GM12878 (cell line): ENCODE data around the gene ARMC2. TPM values are rescaled to one million over a fixed set of nuclear protein-coding genes. Genes with fewer than 3 reads are reported as not detected.

Experiments
- ATAC-seq: fragments of 200-7000 bp; cut with Tn5 transposase; 3 replicates; pipeline ENCODE4 v1.9.1; 2020; ENCODE audit warnings: mild to moderate bottlenecking, moderate library complexity
- BruUV-seq: library from RNA; stranded (reverse); fragments of 400-500 nt; replicated peaks from 2 replicates; lab custom pipeline; 2021; lab: Mats Ljungman, UMichigan
- CTCF ChIA-PET: fragments of 300-600 bp; sonication (Branson Sonifier 250); formaldehyde crosslinking; extraction: SDS; loops from one replicate; lab custom pipeline; 2021; ENCODE audit warnings: inconsistent platforms; lab: Yijun Ruan, JAX
- POLR2A ChIA-PET: fragments of 350-600 bp; formaldehyde crosslinking; extraction: SDS; loops from one replicate; lab custom pipeline; 2021; ENCODE audit warnings: inconsistent platforms; lab: Charles Lee
- RAD21 ChIA-PET: fragments of 300-600 bp; sonication (Branson Sonifier 250); formaldehyde crosslinking; loops from one replicate; lab custom pipeline; 2023; ENCODE audit warnings: antibody characterized with exemption; ENCODE audit not compliant: unreplicated experiment; lab: Charles Lee
- SMC1A ChIA-PET: fragments of 300-600 bp; sonication (Branson Sonifier 250); formaldehyde crosslinking; loops from one replicate; lab custom pipeline; 2023; ENCODE audit not compliant: unreplicated experiment, uncharacterized antibody; lab: Charles Lee
- DNase-seq: peaks from one replicate; pipeline ENCODE4 v3.0.0-alpha.2; 2011; ENCODE audit warnings: low read depth, low spot score
- FAIRE-seq: peaks from 3 replicates; lab custom pipeline; 2011; peaks lifted over from hg19 to GRCh38; lab: Jason Lieb, UNC
- H2AFZ ChIP-seq: 2 replicates; pipeline ENCODE4 v1.6.0; 2011; ENCODE audit warnings: low read depth, low read length, control low read depth; ENCODE audit not compliant: control insufficient read depth
- H3K27ac ChIP-seq: 2 replicates; pipeline ENCODE4 v1.5.1; 2011; ENCODE audit warnings: control low read depth; ENCODE audit not compliant: control insufficient read depth, insufficient read depth
- H3K27me3 ChIP-seq, 2 experiments: replicated peaks in 1 of 2; 2 replicates each; pipeline versions ENCODE4 v1.6.0 to v1.6.1; 2011; ENCODE audit warnings: low read length in 1 of 2; ENCODE audit not compliant: control insufficient read depth in 2 of 2, insufficient read depth in 2 of 2
- H3K36me3 ChIP-seq, 2 experiments: 2 replicates each; pipeline ENCODE4 v1.5.1; 2011; ENCODE audit warnings: low read length in 1 of 2; ENCODE audit not compliant: control insufficient read depth in 2 of 2, insufficient read depth in 2 of 2
- H3K4me1 ChIP-seq: 2 replicates; pipeline ENCODE4 v1.6.1; 2011; ENCODE audit warnings: mild to moderate bottlenecking, low read length, moderate library complexity, mixed read lengths; ENCODE audit not compliant: control insufficient read depth, insufficient read depth
- H3K4me2 ChIP-seq: 2 replicates; pipeline ENCODE4 v1.6.0; 2011; ENCODE audit warnings: control low read depth; ENCODE audit not compliant: control insufficient read depth, insufficient read depth
- H3K4me3 ChIP-seq: fragments of 200-600 bp; sonication (generic); 2 replicates; pipeline ENCODE4 v1.5.1; 2016
- H3K79me2 ChIP-seq: 2 replicates; pipeline ENCODE4 v1.6.0; 2011; ENCODE audit warnings: low read length; ENCODE audit not compliant: control insufficient read depth, insufficient read depth
- H3K9ac ChIP-seq: 2 replicates; pipeline ENCODE4 v1.8.0; 2011; ENCODE audit warnings: low read length, control low read depth, mixed read lengths; ENCODE audit not compliant: control insufficient read depth, insufficient read depth
- H3K9me3 ChIP-seq: replicated peaks from 3 replicates; pipeline ENCODE4 v1.5.1; 2011; ENCODE audit warnings: mild to moderate bottlenecking, low read length; ENCODE audit not compliant: control insufficient read depth, insufficient read depth
- H4K20me1 ChIP-seq: 2 replicates; pipeline ENCODE4 v1.6.0; 2011; ENCODE audit not compliant: control insufficient read depth, insufficient read depth
- BRCA1 ChIP-seq: IDR thresholded peaks from 2 replicates; pipeline ENCODE4 v1.6.1; 2011; ENCODE audit warnings: low read depth, low read length, improper control_type of control experiment
- CBX3 ChIP-seq: fragments of 200-600 bp; sonication (generic); IDR thresholded peaks from 2 replicates; pipeline ENCODE4 v1.6.1; 2016; ENCODE audit warnings: low read depth, borderline replicate concordance
- CEBPB ChIP-seq, 2 experiments: fragments of 150-350 bp in 1 of 2; IDR thresholded peaks; 2 replicates each; pipeline ENCODE4 v1.6.1; 2012 to 2014; ENCODE audit warnings: low read depth in 2 of 2, low read length in 2 of 2, borderline replicate concordance in 1 of 2, inconsistent platforms in 1 of 2
- CREB1 ChIP-seq: IDR thresholded peaks from 2 replicates; pipeline ENCODE4 v1.6.1; 2012; ENCODE audit warnings: low read depth, mild to moderate bottlenecking, inconsistent platforms
- KAT2A ChIP-seq: conservative IDR thresholded peaks from 2 replicates; pipeline ENCODE4 v1.6.1; 2011; ENCODE audit warnings: low read depth, low read length; ENCODE audit not compliant: control insufficient read depth
- MEF2A ChIP-seq: IDR thresholded peaks from 2 replicates; pipeline ENCODE4 v1.6.1; 2011; ENCODE audit warnings: low read depth, mild to moderate bottlenecking, low read length, moderate library complexity; ENCODE audit not compliant: insufficient read depth
- RBBP5 ChIP-seq: fragments of 200-600 bp; sonication (generic); conservative IDR thresholded peaks from 2 replicates; pipeline ENCODE4 v1.6.1; 2016
- SMAD5 ChIP-seq: IDR thresholded peaks from 2 replicates; pipeline ENCODE4 v1.6.1; 2016; ENCODE audit warnings: antibody characterized with exemption, low read depth
- SMC3 ChIP-seq: IDR thresholded peaks from 2 replicates; pipeline ENCODE4 v1.6.1; 2011; ENCODE audit warnings: low read length, improper control_type of control experiment, borderline replicate concordance
- SP1 ChIP-seq: IDR thresholded peaks from one replicate; pipeline ENCODE4 v1.6.1; 2011; ENCODE audit warnings: low read depth, low read length
- ZBTB40 ChIP-seq: fragments of 450-650 bp; IDR thresholded peaks from 2 replicates; pipeline ENCODE4 v1.6.1; 2016; ENCODE audit warnings: mild to moderate bottlenecking, moderate library complexity, borderline replicate concordance
- WGBS: methylation state at CpG from one replicate; pipeline ENCODE4 v1.1.6; 2016; ENCODE audit warnings: low lambda C conversion rate; ENCODE audit not compliant: insufficient replicate concordance, insufficient coverage; ENCODE audit errors: missing lambda C conversion rate; 5-methylcytosine and 5-hydroxymethylcytosine counted together
- in situ Hi-C: fragments of 300-500 bp; cut with MboI; formaldehyde crosslinking; loops from 9 replicates; pipeline ENCODE4 v1.14.3; 2018; ENCODE audit warnings: mixed read lengths
- intact Hi-C: fragments of 100-400 bp; cut with micrococcal nuclease; formaldehyde crosslinking; loops from one replicate; pipeline ENCODE4 v1.14.2; 2022; ENCODE audit not compliant: unreplicated experiment
- polyA plus RNA-seq, 11 experiments: library from polyadenylated mRNA; depleted of rRNA in 4 of 11; unstranded in 6 of 11; stranded (reverse) in 5 of 11; fragments of >200 nt; fragmentation: Nextera tagmentation in 4 of 11; fragmentation: Illumina TruSeq in 1 of 11; extraction: Ambion mirVana in 4 of 11; extraction: Trizol in 1 of 11; gene quantifications; 1 replicate in 1 of 11; 2 replicates in 10 of 11; pipeline versions ENCODE4 v1.2.1 to v1.2.3, GENCODE V29; 2011 to 2016; ENCODE audit warnings: inconsistent platforms in 2 of 11, missing spikeins in 2 of 11, low read depth in 1 of 11
- total RNA-seq, 4 experiments: library from RNA; depleted of rRNA in 3 of 4; stranded (reverse); fragments of >200 nt in 3 of 4; fragmentation: Illumina TruSeq in 1 of 4; extraction: Trizol in 1 of 4; gene quantifications; 2 replicates each; pipeline versions ENCODE4 v1.2.1 to v1.2.3, GENCODE V29; 2013 to 2021

ARMC2 gene
- total and polyA plus RNA-seq, 10 of the 15 experiments (the other 5 are each of a cell fraction or from before 2014, with no cell fraction given): 0.06 to 0.33 (median 0.21) TPM; not detected in 5

GRCh38 chr6:108872575-108872974 is 24.4 kb downstream of the ARMC2 start:
- Histone ChIP-seq H3K79me2 (no peaks in the 10 kb centered on the region), H3K36me3 (no peaks in the 10 kb centered on the region), H3K4me3 (no peak overlapping the region), H4K20me1 (no peaks in the 10 kb centered on the region), H3K4me1 (peaks cover 12% of the 10 kb centered on the region), H3K9me3 (peaks cover 2% of the 10 kb centered on the region; the same call in 2 of the 3 replicates), H3K4me2 (no peak overlapping the region), H2AFZ (no peak overlapping the region), H3K9ac (no peak overlapping the region), H3K27me3 (peaks cover 0 to 12% of the 10 kb centered on the region in 2 experiments; a peak in 2 of 4 replicates)
- ATAC-seq: no peak
- intact Hi-C loops (no loop called here), in situ Hi-C loops (no loop called here)
- FAIRE-seq: no peak
- no peak for DNase-seq
- ChIA-PET POLR2A (interaction anchor here (0.6 kb wide), 1 partner anchor 27 kb away, joined by 3 read pairs; no protein-coding TSS in a partner anchor), CTCF (no interaction called here), RAD21 (no interaction called here)
- 79% methylated on average over 3 of the region's 3 CpGs for WGBS
- BruUV-seq: no TSS peak
- TF ChIP-seq SP1: no peak
- no peak for TF ChIP-seq SMAD5
- TF ChIP-seq, all 136 proteins: peak for 0
- SMC1A ChIA-PET: no interaction called here
- H3K27ac ChIP-seq: no peak overlapping the region

- ChIA-PET RAD21 (no interaction called here), POLR2A (interaction anchor here (0.6 kb wide), 1 partner anchor 28 kb away, joined by 3 read pairs; no protein-coding TSS in a partner anchor), CTCF (no interaction called here), SMC1A (no interaction called here)
- Histone ChIP-seq H4K20me1 (no peaks in the 10 kb centered on the region), H3K79me2 (no peaks in the 10 kb centered on the region), H3K9me3 (peaks cover 3% of the 10 kb centered on the region; the same call in 2 of the 3 replicates), H2AFZ (no peak overlapping the region), H3K4me3 (no peak overlapping the region), H3K36me3 (no peaks in the 10 kb centered on the region), H3K27me3 (peaks cover 0 to 12% of the 10 kb centered on the region in 2 experiments; a peak in 2 of 4 replicates), H3K4me2 (no peak overlapping the region), H3K4me1 (peaks cover 12% of the 10 kb centered on the region), H3K9ac (no peak overlapping the region), H3K27ac (no peak overlapping the region)
- intact Hi-C loops: no loop called here
- no TSS peak for BruUV-seq
- WGBS: 88% methylated on average over 7 of the region's 7 CpGs
- FAIRE-seq (no peak), ATAC-seq (no peak), DNase-seq (no peak)
- in situ Hi-C loops: no loop called here
- TF ChIP-seq CREB1 (no peak), ZBTB40 (no peak), KAT2A (no peak), CEBPB (IDR thresholded peaks at IDR 0.05; ENCODE audit: borderline replicate concordance in 1 of 2, low read depth in 2 of 2, low read length in 2 of 2) (no peak), RBBP5 (no peak), BRCA1 (no peak), CBX3 (no peak), MEF2A (no peak), SMC3 (no peak)
Measured at GRCh38 chr6:108873251-108873650, 25.0 kb downstream of the ARMC2 start.
